DND-41 (cell line): ENCODE measurements around the gene TMEM250.

Experiments used
- EZH2 ChIP-seq: IDR thresholded peaks from 3 replicates; pipeline ENCODE4 v1.6.1; 2012; ENCODE audit warnings: borderline replicate concordance, low read depth, mild to moderate bottlenecking, moderate library complexity, low read length, inconsistent platforms; ENCODE audit not compliant: severe bottlenecking
- TF ChIP-seq, protein P1 (sequence below): IDR thresholded peaks from 2 replicates; pipeline ENCODE4 v1.5.1; 2012; ENCODE audit warnings: borderline replicate concordance, low read length, moderate library complexity, mild to moderate bottlenecking; ENCODE audit not compliant: poor library complexity, severe bottlenecking; ENCODE audit errors: extremely low read depth

DNA sequence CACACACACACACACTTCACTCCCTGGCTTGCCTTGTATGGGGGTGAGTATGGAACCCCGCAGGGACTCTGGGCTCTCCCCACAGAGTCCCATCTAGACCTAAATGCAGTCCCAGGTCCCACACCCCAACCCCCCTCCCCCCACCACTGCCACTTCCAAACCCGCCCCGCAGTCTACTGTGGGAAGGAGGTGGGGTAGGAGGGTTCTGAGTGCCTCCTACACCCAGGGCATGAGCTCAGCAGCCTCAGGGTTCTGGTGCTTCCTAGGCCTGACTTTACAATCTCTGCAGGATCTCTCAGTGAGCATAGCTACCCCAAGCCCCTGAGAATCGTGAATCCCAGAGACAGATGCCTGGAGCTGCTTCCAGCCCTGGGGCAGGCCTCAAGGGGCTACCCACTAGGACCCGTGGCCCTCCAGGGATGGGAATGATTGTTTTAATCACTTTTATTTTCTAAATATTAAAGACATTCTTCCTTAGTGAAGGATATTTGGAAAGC lies 22.1 kb downstream of the TMEM250 start:
- TF ChIP-seq, protein P1, sequence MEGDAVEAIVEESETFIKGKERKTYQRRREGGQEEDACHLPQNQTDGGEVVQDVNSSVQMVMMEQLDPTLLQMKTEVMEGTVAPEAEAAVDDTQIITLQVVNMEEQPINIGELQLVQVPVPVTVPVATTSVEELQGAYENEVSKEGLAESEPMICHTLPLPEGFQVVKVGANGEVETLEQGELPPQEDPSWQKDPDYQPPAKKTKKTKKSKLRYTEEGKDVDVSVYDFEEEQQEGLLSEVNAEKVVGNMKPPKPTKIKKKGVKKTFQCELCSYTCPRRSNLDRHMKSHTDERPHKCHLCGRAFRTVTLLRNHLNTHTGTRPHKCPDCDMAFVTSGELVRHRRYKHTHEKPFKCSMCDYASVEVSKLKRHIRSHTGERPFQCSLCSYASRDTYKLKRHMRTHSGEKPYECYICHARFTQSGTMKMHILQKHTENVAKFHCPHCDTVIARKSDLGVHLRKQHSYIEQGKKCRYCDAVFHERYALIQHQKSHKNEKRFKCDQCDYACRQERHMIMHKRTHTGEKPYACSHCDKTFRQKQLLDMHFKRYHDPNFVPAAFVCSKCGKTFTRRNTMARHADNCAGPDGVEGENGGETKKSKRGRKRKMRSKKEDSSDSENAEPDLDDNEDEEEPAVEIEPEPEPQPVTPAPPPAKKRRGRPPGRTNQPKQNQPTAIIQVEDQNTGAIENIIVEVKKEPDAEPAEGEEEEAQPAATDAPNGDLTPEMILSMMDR: no peak
- no peak for TF ChIP-seq EZH2
